K562 (cell line): Measurements from ENCODE around the gene SOX2.

ENCODE experiments used
- FOXA1 ChIP-seq: fragments of 450-650 bp; IDR thresholded peaks from 2 replicates; pipeline ENCODE4 v1.6.1; 2016; ENCODE audit warnings: mild to moderate bottlenecking, borderline replicate concordance
- FOXJ3 ChIP-seq: sonication (generic); formaldehyde crosslinking; IDR thresholded peaks from 2 replicates; pipeline ENCODE4 v1.4.0; 2020; ENCODE audit warnings: mild to moderate bottlenecking, missing genetic modification reagents
- MEF2D ChIP-seq: conservative IDR thresholded peaks from 2 replicates; pipeline ENCODE4 v1.6.1; 2016; ENCODE audit warnings: low read depth, missing genetic modification characterization, missing compliant biosample characterization
- ZNF133 ChIP-seq: fragments of 250-450 bp; sonication (Bioruptor Pico); IDR thresholded peaks from 2 replicates; pipeline ENCODE4 v1.4.0; 2020; ENCODE audit warnings: mild to moderate bottlenecking
- ZNF175 ChIP-seq: fragments of 200-800 bp; sonication (Bioruptor generic); IDR thresholded peaks from 2 replicates; pipeline ENCODE4 v1.6.1; 2016; ENCODE audit warnings: low read depth, mild to moderate bottlenecking, missing genetic modification characterization, missing compliant biosample characterization
- TF ChIP-seq, protein P1 (sequence below): sonication (generic); formaldehyde crosslinking; IDR thresholded peaks from 2 replicates; pipeline ENCODE4 v1.8.0; 2022; ENCODE audit warnings: missing genetic modification reagents, mild to moderate bottlenecking, borderline replicate concordance
- TF ChIP-seq, protein P2 (sequence below): fragments of 450-650 bp; formaldehyde crosslinking; IDR thresholded peaks from 2 replicates; pipeline ENCODE4 v1.4.0; 2020; ENCODE audit warnings: mild to moderate bottlenecking

DNA sequence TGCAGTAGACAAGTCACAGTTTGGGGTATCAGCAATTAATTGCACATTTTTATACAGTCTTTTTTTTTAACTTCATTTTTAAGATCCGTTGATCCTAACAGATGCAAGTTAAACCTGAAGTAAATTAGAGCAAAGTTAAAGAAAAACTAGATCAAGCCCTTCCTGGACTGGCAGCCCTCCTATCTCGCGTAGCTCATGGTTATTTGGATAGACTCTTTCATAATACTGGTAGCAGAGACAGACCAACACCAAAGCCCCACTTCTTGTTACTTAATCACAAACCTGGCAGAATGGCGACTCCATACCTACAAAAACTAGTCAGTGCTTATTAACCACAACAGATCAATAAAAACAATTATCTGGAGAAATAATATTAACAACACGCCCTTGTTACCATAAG is 26.8 kb downstream of the SOX2 start:
- no peak for TF ChIP-seq FOXA1
- TF ChIP-seq, protein P1, sequence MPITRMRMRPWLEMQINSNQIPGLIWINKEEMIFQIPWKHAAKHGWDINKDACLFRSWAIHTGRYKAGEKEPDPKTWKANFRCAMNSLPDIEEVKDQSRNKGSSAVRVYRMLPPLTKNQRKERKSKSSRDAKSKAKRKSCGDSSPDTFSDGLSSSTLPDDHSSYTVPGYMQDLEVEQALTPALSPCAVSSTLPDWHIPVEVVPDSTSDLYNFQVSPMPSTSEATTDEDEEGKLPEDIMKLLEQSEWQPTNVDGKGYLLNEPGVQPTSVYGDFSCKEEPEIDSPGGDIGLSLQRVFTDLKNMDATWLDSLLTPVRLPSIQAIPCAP, result no peak
- TF ChIP-seq, protein P2, sequence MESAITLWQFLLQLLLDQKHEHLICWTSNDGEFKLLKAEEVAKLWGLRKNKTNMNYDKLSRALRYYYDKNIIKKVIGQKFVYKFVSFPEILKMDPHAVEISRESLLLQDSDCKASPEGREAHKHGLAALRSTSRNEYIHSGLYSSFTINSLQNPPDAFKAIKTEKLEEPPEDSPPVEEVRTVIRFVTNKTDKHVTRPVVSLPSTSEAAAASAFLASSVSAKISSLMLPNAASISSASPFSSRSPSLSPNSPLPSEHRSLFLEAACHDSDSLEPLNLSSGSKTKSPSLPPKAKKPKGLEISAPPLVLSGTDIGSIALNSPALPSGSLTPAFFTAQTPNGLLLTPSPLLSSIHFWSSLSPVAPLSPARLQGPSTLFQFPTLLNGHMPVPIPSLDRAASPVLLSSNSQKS (CRISPR knock-in tag), result no peak
- no peak for TF ChIP-seq ZNF175
- no peak for TF ChIP-seq MEF2D
- TF ChIP-seq FOXJ3 (CRISPR knock-in tag), result no peak
- no peak for TF ChIP-seq ZNF133 (CRISPR knock-in tag)
